GM12878 (cell line): ENCODE results near the gene GGCX. TPM values are rescaled to one million over a fixed set of nuclear protein-coding genes. Genes with fewer than 3 reads are reported as not detected.

ENCODE experiments used
- ATAC-seq: fragments of 200-7000 bp; cut with Tn5 transposase; 3 replicates; pipeline ENCODE4 v1.9.1; 2020; ENCODE audit warnings: mild to moderate bottlenecking, moderate library complexity
- BruUV-seq: library from RNA; stranded (reverse); fragments of 400-500 nt; replicated peaks from 2 replicates; lab custom pipeline; 2021; lab: Mats Ljungman, UMichigan
- CTCF ChIA-PET: fragments of 300-600 bp; sonication (Branson Sonifier 250); formaldehyde crosslinking; extraction: SDS; loops from one replicate; lab custom pipeline; 2021; ENCODE audit warnings: inconsistent platforms; lab: Yijun Ruan, JAX
- POLR2A ChIA-PET: fragments of 350-600 bp; formaldehyde crosslinking; extraction: SDS; loops from one replicate; lab custom pipeline; 2021; ENCODE audit warnings: inconsistent platforms; lab: Charles Lee
- RAD21 ChIA-PET: fragments of 300-600 bp; sonication (Branson Sonifier 250); formaldehyde crosslinking; loops from one replicate; lab custom pipeline; 2023; ENCODE audit warnings: antibody characterized with exemption; ENCODE audit not compliant: unreplicated experiment; lab: Charles Lee
- SMC1A ChIA-PET: fragments of 300-600 bp; sonication (Branson Sonifier 250); formaldehyde crosslinking; loops from one replicate; lab custom pipeline; 2023; ENCODE audit not compliant: unreplicated experiment, uncharacterized antibody; lab: Charles Lee
- DNase-seq: peaks from one replicate; pipeline ENCODE4 v3.0.0-alpha.2; 2011; ENCODE audit warnings: low read depth, low spot score
- FAIRE-seq: peaks from 3 replicates; lab custom pipeline; 2011; peaks lifted over from hg19 to GRCh38; lab: Jason Lieb, UNC
- H2AFZ ChIP-seq: 2 replicates; pipeline ENCODE4 v1.6.0; 2011; ENCODE audit warnings: low read depth, low read length, control low read depth; ENCODE audit not compliant: control insufficient read depth
- H3K27ac ChIP-seq: 2 replicates; pipeline ENCODE4 v1.5.1; 2011; ENCODE audit warnings: control low read depth; ENCODE audit not compliant: control insufficient read depth, insufficient read depth
- H3K27me3 ChIP-seq, 2 experiments: replicated peaks in 1 of 2; 2 replicates each; pipeline versions ENCODE4 v1.6.0 to v1.6.1; 2011; ENCODE audit warnings: low read length in 1 of 2; ENCODE audit not compliant: control insufficient read depth in 2 of 2, insufficient read depth in 2 of 2
- H3K36me3 ChIP-seq, 2 experiments: 2 replicates each; pipeline ENCODE4 v1.5.1; 2011; ENCODE audit warnings: low read length in 1 of 2; ENCODE audit not compliant: control insufficient read depth in 2 of 2, insufficient read depth in 2 of 2
- H3K4me1 ChIP-seq: 2 replicates; pipeline ENCODE4 v1.6.1; 2011; ENCODE audit warnings: mild to moderate bottlenecking, low read length, moderate library complexity, mixed read lengths; ENCODE audit not compliant: control insufficient read depth, insufficient read depth
- H3K4me2 ChIP-seq: 2 replicates; pipeline ENCODE4 v1.6.0; 2011; ENCODE audit warnings: control low read depth; ENCODE audit not compliant: control insufficient read depth, insufficient read depth
- H3K4me3 ChIP-seq: fragments of 200-600 bp; sonication (generic); 2 replicates; pipeline ENCODE4 v1.5.1; 2016
- H3K79me2 ChIP-seq: 2 replicates; pipeline ENCODE4 v1.6.0; 2011; ENCODE audit warnings: low read length; ENCODE audit not compliant: control insufficient read depth, insufficient read depth
- H3K9ac ChIP-seq: 2 replicates; pipeline ENCODE4 v1.8.0; 2011; ENCODE audit warnings: low read length, control low read depth, mixed read lengths; ENCODE audit not compliant: control insufficient read depth, insufficient read depth
- H3K9me3 ChIP-seq: replicated peaks from 3 replicates; pipeline ENCODE4 v1.5.1; 2011; ENCODE audit warnings: mild to moderate bottlenecking, low read length; ENCODE audit not compliant: control insufficient read depth, insufficient read depth
- H4K20me1 ChIP-seq: 2 replicates; pipeline ENCODE4 v1.6.0; 2011; ENCODE audit not compliant: control insufficient read depth, insufficient read depth
- ATF2 ChIP-seq: IDR thresholded peaks from 2 replicates; pipeline ENCODE4 v1.6.1; 2012; ENCODE audit warnings: low read length, inconsistent platforms
- ATF7 ChIP-seq: fragments of 450-650 bp; IDR thresholded peaks from 2 replicates; pipeline ENCODE4 v1.6.1; 2016; ENCODE audit warnings: low read depth, mild to moderate bottlenecking
- KLF5 ChIP-seq: fragments of 450-650 bp; IDR thresholded peaks from 2 replicates; pipeline ENCODE4 v1.6.1; 2014; ENCODE audit warnings: mild to moderate bottlenecking; ENCODE audit not compliant: partially characterized antibody
- POLR2AphosphoS2 ChIP-seq: IDR thresholded peaks from 2 replicates; pipeline ENCODE4 v1.6.1; 2011; ENCODE audit warnings: low read depth, mild to moderate bottlenecking, low read length, improper control_type of control experiment, moderate library complexity
- POLR2AphosphoS5 ChIP-seq: IDR thresholded peaks from 2 replicates; pipeline ENCODE4 v1.6.1; 2011; ENCODE audit warnings: mild to moderate bottlenecking, low read length, inconsistent platforms
- SMC3 ChIP-seq: IDR thresholded peaks from 2 replicates; pipeline ENCODE4 v1.6.1; 2011; ENCODE audit warnings: low read length, improper control_type of control experiment, borderline replicate concordance
- ZNF687 ChIP-seq: fragments of 450-650 bp; IDR thresholded peaks from 2 replicates; pipeline ENCODE4 v1.6.1; 2017; ENCODE audit warnings: mild to moderate bottlenecking, moderate library complexity
- ZSCAN29 ChIP-seq: fragments of 450-650 bp; IDR thresholded peaks from 2 replicates; pipeline ENCODE4 v1.6.1; 2017; ENCODE audit warnings: mild to moderate bottlenecking, moderate library complexity
- ZZZ3 ChIP-seq: IDR thresholded peaks from 2 replicates; pipeline ENCODE4 v1.6.1; 2011; ENCODE audit warnings: low read depth; ENCODE audit not compliant: control insufficient read depth, insufficient read length
- WGBS: methylation state at CpG from one replicate; pipeline ENCODE4 v1.1.6; 2016; ENCODE audit warnings: low lambda C conversion rate; ENCODE audit not compliant: insufficient replicate concordance, insufficient coverage; ENCODE audit errors: missing lambda C conversion rate; 5-methylcytosine and 5-hydroxymethylcytosine counted together
- in situ Hi-C: fragments of 300-500 bp; cut with MboI; formaldehyde crosslinking; loops from 9 replicates; pipeline ENCODE4 v1.14.3; 2018; ENCODE audit warnings: mixed read lengths
- intact Hi-C: fragments of 100-400 bp; cut with micrococcal nuclease; formaldehyde crosslinking; loops from one replicate; pipeline ENCODE4 v1.14.2; 2022; ENCODE audit not compliant: unreplicated experiment
- polyA plus RNA-seq, 11 experiments: library from polyadenylated mRNA; depleted of rRNA in 4 of 11; unstranded in 6 of 11; stranded (reverse) in 5 of 11; fragments of >200 nt; fragmentation: Nextera tagmentation in 4 of 11; fragmentation: Illumina TruSeq in 1 of 11; extraction: Ambion mirVana in 4 of 11; extraction: Trizol in 1 of 11; gene quantifications; 1 replicate in 1 of 11; 2 replicates in 10 of 11; pipeline versions ENCODE4 v1.2.1 to v1.2.3, GENCODE V29; 2011 to 2016; ENCODE audit warnings: inconsistent platforms in 2 of 11, missing spikeins in 2 of 11, low read depth in 1 of 11
- total RNA-seq, 4 experiments: library from RNA; depleted of rRNA in 3 of 4; stranded (reverse); fragments of >200 nt in 3 of 4; fragmentation: Illumina TruSeq in 1 of 4; extraction: Trizol in 1 of 4; gene quantifications; 2 replicates each; pipeline versions ENCODE4 v1.2.1 to v1.2.3, GENCODE V29; 2013 to 2021

GGCX gene
- total and polyA plus RNA-seq, 10 of the 15 experiments (the other 5 are each of a cell fraction or from before 2014, with no cell fraction given): 18.1 to 52.7 (median 25.0) TPM

GRCh38 chr2:85542777-85543176 lies 18.5 kb downstream of the GGCX start (continued):
- TF ChIP-seq ZZZ3 (no peak), ZNF687 (no peak), SMC3 (no peak), KLF5 (no peak), ZSCAN29 (no peak)

GRCh38 chr2:85541753-85542457 lies 19.4 kb downstream of the GGCX start:
- WGBS: 79% methylated on average over 5 of the region's 5 CpGs
- intact Hi-C loops: no loop called here
- H3K27ac ChIP-seq: no peak overlapping the region
- CTCF ChIA-PET: interaction anchor here (1.0 to 10.9 kb wide), 6 partner anchors 11 to 153 kb away, joined by 3 to 134 read pairs (median 5); partner anchors contain the start of gene USP39
- TF ChIP-seq ATF7 (no peak), POLR2AphosphoS2 (peak; percentile 59; the same call in 1 of the 2 replicates), POLR2AphosphoS5 (peak; percentile 53), ATF2 (0 out of 2 replicates have a peak, but pooled peaks have one; percentile 3)
- TF ChIP-seq, all 136 proteins: peak for 3
- no peaks in the 10 kb centered on the region for H3K4me1 ChIP-seq
- H2AFZ ChIP-seq: no peak overlapping the region
- H3K36me3 ChIP-seq: peaks cover 6 to 28% of the 10 kb centered on the region in 2 experiments
- H3K4me2 ChIP-seq: peak overlapping the region; percentile 86
- peak overlapping the region; percentile 86 for H3K4me3 ChIP-seq
- no peak for DNase-seq
- in situ Hi-C loops: no loop called here
- peaks cover 59% of the 10 kb centered on the region for H3K79me2 ChIP-seq
- no TSS peak for BruUV-seq
- ChIA-PET RAD21 (interaction anchor here (0.9 to 6.2 kb wide), 5 partner anchors 9 to 150 kb away, joined by 3 to 43 read pairs (median 4); partner anchors contain the start of gene SH2D6), SMC1A (interaction anchor here (1.0 to 8.2 kb wide), 10 partner anchors 9 to 122 kb away, joined by 3 to 86 read pairs (median 6); partner anchors contain the start of genes SH2D6 and VAMP8), POLR2A (interaction anchor here (0.7 to 2.6 kb wide), 8 partner anchors 9 to 123 kb away, joined by 3 to 15 read pairs (median 4); partner anchors contain the start of genes GGCX and SH2D6)
- ATAC-seq: no peak
- FAIRE-seq: no peak
- no peaks in the 10 kb centered on the region; the same call in 2 of the 3 replicates for H3K9me3 ChIP-seq
- H3K27me3 ChIP-seq: no peaks in the 10 kb centered on the region
- H4K20me1 ChIP-seq: peaks cover 4% of the 10 kb centered on the region; the same call in 1 of the 2 replicates
- no peak overlapping the region for H3K9ac ChIP-seq
